HEK293T (cell line): ENCODE results near the gene USP5.

ENCODE experiments used
- ARNT ChIP-seq: fragments of 450-650 bp; IDR thresholded peaks from 2 replicates; pipeline ENCODE4 v1.6.1; 2017; ENCODE audit warnings: mild to moderate bottlenecking
- BHLHE40 ChIP-seq: fragments of 450-650 bp; IDR thresholded peaks from 2 replicates; pipeline ENCODE4 v1.6.1; 2016; ENCODE audit warnings: mild to moderate bottlenecking, moderate library complexity, borderline replicate concordance
- CTBP1 ChIP-seq: fragments of 450-650 bp; IDR thresholded peaks from 2 replicates; pipeline ENCODE4 v1.6.1; 2016; ENCODE audit warnings: borderline replicate concordance
- L3MBTL2 ChIP-seq: fragments of 450-650 bp; conservative IDR thresholded peaks from 2 replicates; pipeline ENCODE4 v1.6.1; 2016; ENCODE audit warnings: mild to moderate bottlenecking
- SP1 ChIP-seq: fragments of 450-650 bp; IDR thresholded peaks from 2 replicates; pipeline ENCODE4 v1.6.1; 2017
- TARDBP ChIP-seq: fragments of 450-650 bp; IDR thresholded peaks from 2 replicates; pipeline ENCODE4 v1.6.1; 2016
- ZNF384 ChIP-seq: fragments of 450-650 bp; IDR thresholded peaks from 2 replicates; pipeline ENCODE4 v1.6.1; 2016
- TF ChIP-seq, protein P1 (sequence below): fragments of 450-650 bp; IDR thresholded peaks from 2 replicates; pipeline ENCODE4 v1.6.1; 2016

DNA sequence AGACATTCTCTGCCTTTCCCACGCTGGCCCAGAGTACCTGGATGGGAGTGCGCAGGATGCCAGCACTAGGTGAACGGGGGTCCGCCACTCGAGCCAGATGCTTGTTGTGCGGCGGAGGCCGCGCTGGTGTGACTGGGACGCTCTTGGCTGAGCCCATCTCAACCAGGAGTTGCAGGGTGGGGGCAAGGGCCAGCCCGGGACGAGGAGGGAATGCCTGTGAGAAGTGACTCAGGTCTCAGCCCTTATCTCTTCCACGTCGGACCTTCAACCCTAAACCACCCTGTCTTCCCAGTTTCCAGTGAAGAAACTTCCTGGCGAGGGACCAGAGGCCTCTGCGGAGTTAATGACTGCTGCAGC lies 1.2 kb upstream of the USP5 start:
- TF ChIP-seq TARDBP (no peak), SP1 (no peak), BHLHE40 (no peak), CTBP1 (no peak), ARNT (no peak), L3MBTL2 (no peak), ZNF384 (no peak)
- TF ChIP-seq, protein P1, sequence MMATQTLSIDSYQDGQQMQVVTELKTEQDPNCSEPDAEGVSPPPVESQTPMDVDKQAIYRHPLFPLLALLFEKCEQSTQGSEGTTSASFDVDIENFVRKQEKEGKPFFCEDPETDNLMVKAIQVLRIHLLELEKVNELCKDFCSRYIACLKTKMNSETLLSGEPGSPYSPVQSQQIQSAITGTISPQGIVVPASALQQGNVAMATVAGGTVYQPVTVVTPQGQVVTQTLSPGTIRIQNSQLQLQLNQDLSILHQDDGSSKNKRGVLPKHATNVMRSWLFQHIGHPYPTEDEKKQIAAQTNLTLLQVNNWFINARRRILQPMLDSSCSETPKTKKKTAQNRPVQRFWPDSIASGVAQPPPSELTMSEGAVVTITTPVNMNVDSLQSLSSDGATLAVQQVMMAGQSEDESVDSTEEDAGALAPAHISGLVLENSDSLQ = no peak
